Measurements from ENCODE around the gene MYOG. TPM values are rescaled to one million over a fixed set of nuclear protein-coding genes. Genes with fewer than 3 reads are reported as not detected.
A peak's percentile ranks its signal among the peaks of the same experiment; 100 is the strongest.

MYOG gene
- total RNA-seq, 1 donor from 2014 or later, result not detected

- peaks cover 8% of the 10 kb centered on the region for H3K36me3 ChIP-seq
- peak; percentile 29 for TF ChIP-seq CTCF (IDR thresholded peaks at IDR 0.05; ENCODE audit: borderline replicate concordance)
- no peak overlapping the region for H3K4me3 ChIP-seq
- peak; percentile 18 for DNase-seq
- H3K27ac ChIP-seq (replicated peaks), result peak overlapping the region; percentile 51
- intact Hi-C loops (cut with micrococcal nuclease), result loop anchor here (2.0 to 10.0 kb wide), 2 partner anchors 75 to 177 kb away; no protein-coding TSS in a partner anchor
- H3K9me3 ChIP-seq (replicated peaks), result no peaks in the 10 kb centered on the region
- H3K4me1 ChIP-seq, result peaks cover 70% of the 10 kb centered on the region
- H3K27me3 ChIP-seq (ENCODE audit: low read depth), result no peaks in the 10 kb centered on the region
These were observed 46.0 kb downstream of the MYOG start for GRCh38 chr1:203039609-203040512.

GRCh38 chr1:203038891-203039608 lies 46.8 kb downstream of the MYOG start:
- no peaks in the 10 kb centered on the region for H3K27me3 ChIP-seq (ENCODE audit: low read depth)
- peak; percentile 93 for TF ChIP-seq CTCF (IDR thresholded peaks at IDR 0.05; ENCODE audit: borderline replicate concordance)
- intact Hi-C loops (cut with micrococcal nuclease), result loop anchor here (2.0 kb wide), 1 partner anchor 178 kb away; no protein-coding TSS in a partner anchor
- H3K36me3 ChIP-seq, result peaks cover 2% of the 10 kb centered on the region
- H3K9me3 ChIP-seq (replicated peaks), result no peaks in the 10 kb centered on the region
- H3K27ac ChIP-seq (replicated peaks), result peak overlapping the region; percentile 87
- H3K4me1 ChIP-seq, result peaks cover 71% of the 10 kb centered on the region
- peak overlapping the region; percentile 38 for H3K4me3 ChIP-seq
- peak; percentile 72 for DNase-seq

GRCh38 chr1:203038217-203038741 lies 47.5 kb downstream of the MYOG start:
- peaks cover 71% of the 10 kb centered on the region for H3K4me1 ChIP-seq
- no peaks in the 10 kb centered on the region for H3K9me3 ChIP-seq (replicated peaks)
- TF ChIP-seq CTCF (IDR thresholded peaks at IDR 0.05; ENCODE audit: borderline replicate concordance), result no peak

GRCh38 chr1:203037509-203038190 lies 48.2 kb downstream of the MYOG start:
- intact Hi-C loops (cut with micrococcal nuclease), result loop anchor here (2.0 kb wide), 1 partner anchor 179 kb away; no protein-coding TSS in a partner anchor
- no peak for DNase-seq
- Histone ChIP-seq H3K36me3 (no peaks in the 10 kb centered on the region), H3K4me3 (no peak overlapping the region), H3K27me3 (ENCODE audit: low read depth) (no peaks in the 10 kb centered on the region), H3K27ac (replicated peaks) (peak overlapping the region; percentile 87), H3K9me3 (replicated peaks) (no peaks in the 10 kb centered on the region), H3K4me1 (peaks cover 71% of the 10 kb centered on the region)
- no peak for TF ChIP-seq CTCF (IDR thresholded peaks at IDR 0.05; ENCODE audit: borderline replicate concordance)

More at GRCh38 chr1:203038217-203038741, 47.5 kb downstream of the MYOG start:
- Histone ChIP-seq H3K36me3 (no peaks in the 10 kb centered on the region), H3K27ac (replicated peaks) (peak overlapping the region; percentile 87), H3K27me3 (ENCODE audit: low read depth) (no peaks in the 10 kb centered on the region), H3K4me3 (peak overlapping the region; percentile 38)
- intact Hi-C loops (cut with micrococcal nuclease), result loop anchor here (2.0 kb wide), 1 partner anchor 179 kb away; no protein-coding TSS in a partner anchor
- peak; percentile 70 for DNase-seq

GRCh38 chr1:203036537-203036936 lies 49.3 kb downstream of the MYOG start:
- H3K9me3 ChIP-seq (replicated peaks), result no peaks in the 10 kb centered on the region
- no peak for DNase-seq
- H3K4me3 ChIP-seq, result no peak overlapping the region
- peak overlapping the region; percentile 87 for H3K27ac ChIP-seq (replicated peaks)
- peaks cover 68% of the 10 kb centered on the region for H3K4me1 ChIP-seq
- TF ChIP-seq CTCF (IDR thresholded peaks at IDR 0.05; ENCODE audit: borderline replicate concordance), result no peak
- intact Hi-C loops (cut with micrococcal nuclease), result no loop called here
- no peaks in the 10 kb centered on the region for H3K36me3 ChIP-seq
- H3K27me3 ChIP-seq (ENCODE audit: low read depth), result no peaks in the 10 kb centered on the region
